ENCODE measurements around the gene CHML. TPM values are rescaled to one million over a fixed set of nuclear protein-coding genes. Genes with fewer than 3 reads are reported as not detected.

Gene CHML
- total and polyA plus RNA-seq, 2 experiments from 2014 or later = 3.3 to 8.8 TPM

DNA sequence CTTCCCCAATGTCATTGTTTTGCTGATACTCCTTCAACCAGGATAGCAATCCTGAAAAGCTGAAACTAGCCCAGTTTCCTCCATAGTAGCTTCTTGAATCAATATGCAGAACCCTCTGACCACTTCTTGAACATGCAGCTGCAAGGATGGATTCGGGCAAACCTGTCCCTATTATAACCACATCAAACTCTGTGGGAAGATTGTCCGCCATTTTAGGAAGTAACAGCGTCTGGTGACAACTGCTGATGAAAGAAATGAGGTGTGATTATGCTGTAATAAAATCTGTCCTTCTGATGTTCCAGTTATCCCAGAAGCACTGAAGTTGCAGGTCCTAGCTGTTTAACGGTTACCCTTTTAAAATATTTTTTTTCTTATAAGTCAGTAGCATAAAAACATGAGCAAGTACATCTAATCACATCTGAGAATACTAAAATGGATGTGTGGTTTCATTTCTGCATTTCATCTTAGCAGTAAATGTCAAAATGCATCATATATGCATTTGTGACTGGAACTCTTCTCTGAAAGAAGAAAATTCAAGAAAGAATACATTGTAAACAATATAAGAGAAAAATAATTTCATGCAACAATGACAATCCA lies 4.5 kb downstream of the CHML start:
- Histone ChIP-seq H3K36me3 (no peaks in the 10 kb centered on the region), H3K27ac (no peak overlapping the region), H3K27me3 (no peaks in the 10 kb centered on the region), H3K9me3 (ENCODE audit: low read depth) (no peaks in the 10 kb centered on the region), H3K4me1 (ENCODE audit: low read depth) (peaks cover 14% of the 10 kb centered on the region), H3K4me3 (no peak overlapping the region)
- TF ChIP-seq, protein P1, sequence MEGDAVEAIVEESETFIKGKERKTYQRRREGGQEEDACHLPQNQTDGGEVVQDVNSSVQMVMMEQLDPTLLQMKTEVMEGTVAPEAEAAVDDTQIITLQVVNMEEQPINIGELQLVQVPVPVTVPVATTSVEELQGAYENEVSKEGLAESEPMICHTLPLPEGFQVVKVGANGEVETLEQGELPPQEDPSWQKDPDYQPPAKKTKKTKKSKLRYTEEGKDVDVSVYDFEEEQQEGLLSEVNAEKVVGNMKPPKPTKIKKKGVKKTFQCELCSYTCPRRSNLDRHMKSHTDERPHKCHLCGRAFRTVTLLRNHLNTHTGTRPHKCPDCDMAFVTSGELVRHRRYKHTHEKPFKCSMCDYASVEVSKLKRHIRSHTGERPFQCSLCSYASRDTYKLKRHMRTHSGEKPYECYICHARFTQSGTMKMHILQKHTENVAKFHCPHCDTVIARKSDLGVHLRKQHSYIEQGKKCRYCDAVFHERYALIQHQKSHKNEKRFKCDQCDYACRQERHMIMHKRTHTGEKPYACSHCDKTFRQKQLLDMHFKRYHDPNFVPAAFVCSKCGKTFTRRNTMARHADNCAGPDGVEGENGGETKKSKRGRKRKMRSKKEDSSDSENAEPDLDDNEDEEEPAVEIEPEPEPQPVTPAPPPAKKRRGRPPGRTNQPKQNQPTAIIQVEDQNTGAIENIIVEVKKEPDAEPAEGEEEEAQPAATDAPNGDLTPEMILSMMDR (IDR thresholded peaks at IDR 0.05; ENCODE audit: low read depth, low read length) = no peak
- DNase-seq (ENCODE audit: low read depth in 1 of 2, low spot score in 1 of 2) = no peak

DNA sequence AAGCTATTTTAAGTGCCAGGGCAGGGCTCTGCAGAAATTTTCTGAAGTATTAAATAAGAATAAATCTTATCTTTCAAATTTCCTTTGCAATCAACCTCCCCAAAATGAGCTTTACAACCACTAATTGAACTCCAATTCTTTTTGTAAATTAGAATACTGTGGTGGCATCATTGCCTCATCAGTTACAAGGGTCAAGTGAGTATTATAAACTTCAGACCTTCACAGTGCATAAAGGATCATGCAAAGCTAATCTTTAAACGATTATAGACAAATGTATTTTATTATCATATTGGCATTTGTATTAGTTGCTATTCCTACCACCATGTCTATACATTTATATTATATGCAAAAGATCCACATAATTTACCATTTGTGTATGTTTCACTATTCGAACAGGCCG lies 7.2 kb downstream of the CHML start:
- no peaks in the 10 kb centered on the region for H3K9me3 ChIP-seq (ENCODE audit: low read depth)
- H3K27ac ChIP-seq = no peak overlapping the region
- peaks cover 5% of the 10 kb centered on the region for H3K4me1 ChIP-seq (ENCODE audit: low read depth)
- DNase-seq (ENCODE audit: low read depth in 1 of 2, low spot score in 1 of 2) = no peak
- H3K27me3 ChIP-seq = no peaks in the 10 kb centered on the region
- H3K4me3 ChIP-seq = no peak overlapping the region
- H3K36me3 ChIP-seq = no peaks in the 10 kb centered on the region
- TF ChIP-seq, protein P1 (IDR thresholded peaks at IDR 0.05; ENCODE audit: low read depth, low read length) = no peak

DNA sequence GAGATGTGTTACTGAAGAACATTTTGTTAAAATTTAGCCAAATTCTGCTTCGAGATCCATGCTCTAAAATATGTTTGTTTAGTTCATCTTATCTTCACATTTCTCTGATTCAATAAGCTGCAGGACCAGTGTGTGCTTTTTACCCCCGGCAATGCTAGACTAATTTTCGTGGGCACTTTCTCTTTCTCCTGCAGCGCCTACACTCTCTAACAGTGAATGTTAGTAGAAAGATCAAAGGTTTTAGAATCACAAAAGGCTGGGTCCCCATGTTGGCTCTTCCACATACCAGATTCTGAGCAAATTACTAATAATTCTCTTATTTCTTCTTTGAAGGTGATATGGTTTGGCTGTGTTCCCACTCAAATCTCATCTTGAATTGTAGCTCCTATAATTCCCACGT lies 8.5 kb downstream of the CHML start:
- TF ChIP-seq, protein P1 (IDR thresholded peaks at IDR 0.05; ENCODE audit: low read depth, low read length) = no peak
- H3K4me3 ChIP-seq = no peak overlapping the region
- no peak overlapping the region for H3K27ac ChIP-seq
- no peak for DNase-seq (ENCODE audit: low read depth in 1 of 2, low spot score in 1 of 2)
- H3K9me3 ChIP-seq (ENCODE audit: low read depth) = no peaks in the 10 kb centered on the region
- peaks cover 4% of the 10 kb centered on the region for H3K4me1 ChIP-seq (ENCODE audit: low read depth)
- no peaks in the 10 kb centered on the region for H3K27me3 ChIP-seq
- no peaks in the 10 kb centered on the region for H3K36me3 ChIP-seq

DNA sequence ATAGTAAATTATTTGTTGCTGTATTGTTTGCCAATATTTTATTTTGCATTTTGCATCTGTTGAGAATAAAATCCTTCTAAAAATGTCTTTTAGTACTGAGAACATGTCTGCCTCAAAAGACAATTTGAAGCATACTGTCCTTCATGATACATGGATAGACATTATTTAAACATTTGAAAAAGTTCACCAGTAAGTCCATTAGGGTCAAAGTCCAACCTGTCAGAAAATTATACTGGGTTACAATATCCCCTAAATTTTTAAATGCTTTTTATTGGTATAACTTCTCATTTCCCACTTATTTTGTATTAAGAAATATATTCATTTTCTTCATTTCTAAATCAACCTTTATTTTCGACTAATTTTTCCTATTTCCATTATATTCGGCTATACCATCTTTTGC lies 9.3 kb downstream of the CHML start:
- no peak for DNase-seq (ENCODE audit: low read depth in 1 of 2, low spot score in 1 of 2)
- Histone ChIP-seq H3K4me3 (no peak overlapping the region), H3K27ac (no peak overlapping the region), H3K36me3 (no peaks in the 10 kb centered on the region), H3K27me3 (no peaks in the 10 kb centered on the region), H3K9me3 (ENCODE audit: low read depth) (no peaks in the 10 kb centered on the region), H3K4me1 (ENCODE audit: low read depth) (peaks cover 4% of the 10 kb centered on the region)
- TF ChIP-seq, protein P1 (IDR thresholded peaks at IDR 0.05; ENCODE audit: low read depth, low read length) = no peak

DNA sequence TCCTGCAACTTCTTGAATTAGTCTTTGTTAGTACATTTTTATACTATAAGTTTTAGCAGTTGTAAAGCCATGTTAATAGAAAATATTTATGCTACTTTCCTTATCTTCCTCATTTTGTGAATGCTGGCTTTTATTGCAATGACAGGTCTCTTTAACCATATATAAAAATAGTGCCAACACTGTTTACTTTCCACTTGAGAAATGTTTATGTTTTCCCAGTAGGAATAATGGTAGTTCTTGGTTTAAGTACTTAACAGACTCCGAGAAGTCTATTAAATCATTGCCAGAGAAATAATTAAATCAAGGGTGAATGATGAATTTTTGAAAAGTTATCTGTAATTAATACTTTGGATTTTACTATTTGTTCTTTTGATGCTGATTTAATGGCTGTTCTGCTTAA lies 9.7 kb downstream of the CHML start:
- Histone ChIP-seq H3K36me3 (no peaks in the 10 kb centered on the region), H3K4me3 (no peak overlapping the region), H3K9me3 (ENCODE audit: low read depth) (no peaks in the 10 kb centered on the region), H3K4me1 (ENCODE audit: low read depth) (peaks cover 4% of the 10 kb centered on the region), H3K27me3 (no peaks in the 10 kb centered on the region), H3K27ac (no peak overlapping the region)
- TF ChIP-seq, protein P1 (IDR thresholded peaks at IDR 0.05; ENCODE audit: low read depth, low read length) = no peak
- DNase-seq (ENCODE audit: low read depth in 1 of 2, low spot score in 1 of 2) = no peak

Data from cardiac muscle cell (in vitro differentiated cells and primary cell).